Loucy (cell line): Measurements from ENCODE around the gene SGPP2.

Experiments
- H2AFZ ChIP-seq: fragments of 200-600 bp; sonication (generic); 2 replicates; pipeline ENCODE4 v1.6.0; 2016; ENCODE audit warnings: antibody characterized with exemption, mild to moderate bottlenecking, low read length, moderate library complexity
- H3F3A ChIP-seq: fragments of 200-600 bp; 2 replicates; pipeline ENCODE4 v1.6.0; 2016; ENCODE audit warnings: antibody characterized with exemption, low read depth, mild to moderate bottlenecking
- H3K27me3 ChIP-seq: fragments of 200-600 bp; sonication (generic); 2 replicates; pipeline ENCODE4 v1.6.1; 2014; ENCODE audit warnings: low read length, mild to moderate bottlenecking; ENCODE audit not compliant: insufficient read depth, poor library complexity, severe bottlenecking
- H3K36me3 ChIP-seq: fragments of 200-600 bp; sonication (generic); 2 replicates; pipeline ENCODE4 v1.6.1; 2016; ENCODE audit warnings: low read length; ENCODE audit not compliant: insufficient read depth
- H3K4me1 ChIP-seq: fragments of 200-600 bp; sonication (generic); 2 replicates; pipeline ENCODE4 v1.5.1; 2014; ENCODE audit warnings: low read length, mild to moderate bottlenecking; ENCODE audit not compliant: insufficient read depth, poor library complexity, severe bottlenecking
- H3K4me2 ChIP-seq: fragments of 200-600 bp; sonication (generic); 2 replicates; pipeline ENCODE4 v1.6.0; 2014; ENCODE audit warnings: antibody characterized with exemption, low read length, low read depth, mild to moderate bottlenecking; ENCODE audit not compliant: poor library complexity, severe bottlenecking
- H3K4me3 ChIP-seq: fragments of 200-600 bp; sonication (generic); 2 replicates; pipeline ENCODE4 v1.5.1; 2014; ENCODE audit warnings: low read length, mild to moderate bottlenecking, mixed read lengths; ENCODE audit not compliant: poor library complexity, severe bottlenecking
- H3K79me2 ChIP-seq: fragments of 200-600 bp; sonication (generic); 2 replicates; pipeline ENCODE4 v1.6.1; 2014; ENCODE audit warnings: low read length; ENCODE audit not compliant: insufficient read depth
- H3K9ac ChIP-seq: fragments of 200-600 bp; sonication (generic); 2 replicates; pipeline ENCODE4 v1.6.0; 2014; ENCODE audit warnings: mild to moderate bottlenecking, low read depth, low read length, moderate library complexity; ENCODE audit not compliant: poor library complexity, severe bottlenecking
- H3K9me2 ChIP-seq: fragments of 200-600 bp; sonication (generic); replicated peaks from 2 replicates; pipeline ENCODE4 v1.6.1; 2016; ENCODE audit warnings: low read depth, low read length, mixed read lengths
- H3K9me3 ChIP-seq: fragments of 200-600 bp; sonication (generic); 2 replicates; pipeline ENCODE4 v1.6.1; 2014; ENCODE audit warnings: mild to moderate bottlenecking, antibody characterized with exemption, low read length, low read depth; ENCODE audit not compliant: insufficient read depth
- H4K20me1 ChIP-seq: fragments of 200-600 bp; sonication (generic); 2 replicates; pipeline ENCODE4 v1.6.0; 2014; ENCODE audit warnings: antibody characterized with exemption, low read length, mild to moderate bottlenecking; ENCODE audit not compliant: insufficient read depth, poor library complexity, severe bottlenecking
- CTCF ChIP-seq: fragments of 200-600 bp; sonication (generic); conservative IDR thresholded peaks from 2 replicates; pipeline ENCODE4 v1.5.1; 2014; ENCODE audit warnings: mild to moderate bottlenecking, antibody characterized with exemption, low read length
- EZH2phosphoT487 ChIP-seq: fragments of 200-600 bp; IDR thresholded peaks from 2 replicates; pipeline ENCODE4 v1.6.1; 2018; ENCODE audit warnings: antibody characterized with exemption, mild to moderate bottlenecking, moderate library complexity, borderline replicate concordance

The SGPP2 gene

DNA sequence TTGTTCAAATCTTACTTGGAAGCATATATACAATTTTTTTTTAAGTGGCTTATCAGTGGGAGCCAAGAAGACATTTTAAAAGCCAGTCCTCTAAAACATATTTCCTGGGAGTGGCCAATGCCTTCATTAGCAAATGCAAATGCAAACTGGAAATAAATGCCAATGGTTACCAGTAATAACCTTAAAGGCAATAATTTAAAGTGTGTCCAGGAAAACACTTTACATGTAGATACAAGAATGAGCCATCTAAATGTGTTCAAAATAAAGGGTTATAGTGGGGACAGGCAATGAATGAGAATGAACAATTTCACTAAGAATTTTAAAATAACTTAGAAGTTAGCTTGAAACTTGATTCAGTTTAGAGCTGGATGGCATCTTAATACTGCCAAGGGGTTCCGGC lies 167.3 kb downstream of the SGPP2 start:
- no peak overlapping the region for H2AFZ ChIP-seq
- TF ChIP-seq EZH2phosphoT487 (no peak), CTCF (no peak)
- H3K79me2 ChIP-seq: no peaks in the 10 kb centered on the region
- no peak overlapping the region for H3K9ac ChIP-seq
- peaks cover 19% of the 10 kb centered on the region; the same call in 1 of the 2 replicates for H3K36me3 ChIP-seq
- no peaks in the 10 kb centered on the region for H3K9me2 ChIP-seq
- H3K9me3 ChIP-seq: no peaks in the 10 kb centered on the region
- H3F3A ChIP-seq: no peaks in the 10 kb centered on the region
- no peak overlapping the region for H3K4me3 ChIP-seq
- H3K4me2 ChIP-seq: peak overlapping the region; percentile 6
- H3K4me1 ChIP-seq: peaks cover 11% of the 10 kb centered on the region
- H4K20me1 ChIP-seq: no peaks in the 10 kb centered on the region
- no peaks in the 10 kb centered on the region for H3K27me3 ChIP-seq

DNA sequence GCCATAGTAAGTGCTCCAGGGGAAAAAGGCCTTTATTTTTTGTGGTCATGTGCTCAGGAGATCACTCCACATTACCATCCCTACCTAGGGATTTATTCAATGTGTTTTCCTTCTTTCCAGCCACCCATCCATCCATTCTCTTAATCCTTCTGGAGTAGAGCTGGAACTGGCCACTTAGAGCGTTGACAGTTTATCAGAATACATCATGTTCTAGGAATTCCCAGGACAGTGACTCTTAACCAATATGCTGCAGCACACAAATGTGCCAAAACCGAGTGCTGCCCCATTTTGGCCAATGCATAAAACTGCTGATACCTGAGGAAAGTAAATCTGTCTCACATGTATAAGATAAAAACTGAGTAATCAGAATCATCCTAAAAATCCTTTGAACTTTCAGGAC lies 167.8 kb downstream of the SGPP2 start:
- no peaks in the 10 kb centered on the region for H4K20me1 ChIP-seq
- H3K9ac ChIP-seq: no peak overlapping the region
- TF ChIP-seq EZH2phosphoT487 (no peak), CTCF (no peak)
- H3K9me3 ChIP-seq: no peaks in the 10 kb centered on the region
- no peaks in the 10 kb centered on the region for H3F3A ChIP-seq
- no peak overlapping the region for H3K4me3 ChIP-seq
- H3K27me3 ChIP-seq: no peaks in the 10 kb centered on the region
- peaks cover 11% of the 10 kb centered on the region for H3K4me1 ChIP-seq
- no peaks in the 10 kb centered on the region for H3K9me2 ChIP-seq
- no peaks in the 10 kb centered on the region for H3K79me2 ChIP-seq
- H3K36me3 ChIP-seq: peaks cover 24% of the 10 kb centered on the region; the same call in 1 of the 2 replicates
- no peak overlapping the region for H2AFZ ChIP-seq
- H3K4me2 ChIP-seq: no peak overlapping the region

DNA sequence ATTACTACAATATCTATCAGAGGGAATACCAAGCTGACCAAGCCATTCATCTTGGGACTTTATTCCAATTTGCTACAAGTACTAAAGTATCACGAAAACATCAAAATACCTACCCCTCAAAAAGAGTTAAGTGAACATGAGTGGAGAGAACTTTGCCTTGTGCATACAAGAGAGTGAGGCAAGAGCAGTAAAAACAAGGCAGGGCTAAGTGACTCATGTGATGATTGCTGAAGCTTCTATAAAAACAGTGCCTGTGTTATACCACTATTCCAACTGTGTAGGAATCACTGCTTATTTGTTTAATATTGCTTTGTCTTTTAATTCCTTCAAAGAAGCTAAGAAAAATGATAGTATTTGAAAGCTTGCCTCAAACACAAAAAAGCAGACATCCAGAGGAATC lies 170.3 kb downstream of the SGPP2 start:
- Histone ChIP-seq H3F3A (no peaks in the 10 kb centered on the region), H3K4me3 (no peak overlapping the region), H3K9me2 (no peaks in the 10 kb centered on the region), H3K27me3 (no peaks in the 10 kb centered on the region), H3K4me1 (peaks cover 11% of the 10 kb centered on the region), H3K9ac (no peak overlapping the region), H3K79me2 (no peaks in the 10 kb centered on the region), H3K9me3 (no peaks in the 10 kb centered on the region), H3K36me3 (peaks cover 46% of the 10 kb centered on the region; the same call in 1 of the 2 replicates), H4K20me1 (no peaks in the 10 kb centered on the region), H3K4me2 (no peak overlapping the region), H2AFZ (no peak overlapping the region)
- TF ChIP-seq EZH2phosphoT487: no peak

GRCh38 chr2:222595581-222595980 lies 171.2 kb downstream of the SGPP2 start:
- Histone ChIP-seq H3K9me2 (no peaks in the 10 kb centered on the region), H3F3A (no peaks in the 10 kb centered on the region), H3K4me2 (no peak overlapping the region), H3K79me2 (no peaks in the 10 kb centered on the region), H4K20me1 (no peaks in the 10 kb centered on the region), H3K4me3 (no peak overlapping the region), H3K27me3 (no peaks in the 10 kb centered on the region), H3K9me3 (no peaks in the 10 kb centered on the region), H3K36me3 (peaks cover 51% of the 10 kb centered on the region; the same call in 1 of the 2 replicates), H2AFZ (no peak overlapping the region), H3K9ac (no peak overlapping the region), H3K4me1 (peaks cover 11% of the 10 kb centered on the region)
- TF ChIP-seq CTCF (no peak), EZH2phosphoT487 (no peak)
